ENCODE data around the gene RNF10.
"Not testable (repeated sequence)": the region's sequence is repeated elsewhere in the genome, so short reads cannot be mapped to it uniquely, and the experiment has no call there.

RNF10 gene

GRCh38 chr12:120534203-120534702, at the start of gene RNF10:
Gene RNF10, plus strand, starts transcription at chr12:120534356. Its CDS starts 456 bp downstream, at chr12:120534812.
- DNase-seq = peak; percentile 20 to 53

- DNase-seq = no peak
Measured at GRCh38 chr12:120485961-120486881, 47.9 kb upstream of the RNF10 start.

GRCh38 chr12:120487552-120487951, 46.6 kb upstream of the RNF10 start:
- DNase-seq = not testable (repeated sequence)

- no peak for DNase-seq
Measured at GRCh38 chr12:120488057-120488640, 46.0 kb upstream of the RNF10 start.

- no peak for DNase-seq
Measured at GRCh38 chr12:120489018-120489417, 45.1 kb upstream of the RNF10 start.

- DNase-seq = no peak
Measured at GRCh38 chr12:120490325-120490724, 43.8 kb upstream of the RNF10 start.

- DNase-seq = no peak
Measured at GRCh38 chr12:120490833-120491512, 43.2 kb upstream of the RNF10 start.

GRCh38 chr12:120495186-120495730, 38.9 kb upstream of the RNF10 start:
- DNase-seq = no peak

GRCh38 chr12:120495731-120496412, 38.3 kb upstream of the RNF10 start, which contains the start of gene DYNLL1:
Gene DYNLL1, plus strand, starts transcription at chr12:120496113. Its CDS starts 309 bp downstream, at chr12:120496422.
- peak; percentile 50 to 88 for DNase-seq

GRCh38 chr12:120496413-120497340, 37.5 kb upstream of the RNF10 start:
- DNase-seq = peak in 1 of 2 experiments; percentile 38

GRCh38 chr12:120497524-120498150, 36.5 kb upstream of the RNF10 start:
- no peak for DNase-seq

GRCh38 chr12:120498870-120499515, 35.2 kb upstream of the RNF10 start:
- no peak for DNase-seq

- DNase-seq = no peak
Measured at GRCh38 chr12:120500581-120500980, 33.6 kb upstream of the RNF10 start.

- DNase-seq = no peak
Measured at GRCh38 chr12:120504587-120504986, 29.6 kb upstream of the RNF10 start.

GRCh38 chr12:120508537-120508936, 25.6 kb upstream of the RNF10 start:
- no peak for DNase-seq

GRCh38 chr12:120514002-120514401, 20.2 kb upstream of the RNF10 start:
- DNase-seq = no peak

- DNase-seq = no peak
Measured at GRCh38 chr12:120515496-120515895, 18.7 kb upstream of the RNF10 start.

GRCh38 chr12:120519324-120519723, 14.8 kb upstream of the RNF10 start:
- not testable (repeated sequence) for DNase-seq

GRCh38 chr12:120522568-120522967, 11.6 kb upstream of the RNF10 start:
- no peak for DNase-seq
